HepG2 (cell line): ENCODE results near the gene SPHK1. TPM values are rescaled to one million over a fixed set of nuclear protein-coding genes. Genes with fewer than 3 reads are reported as not detected.

ENCODE experiments used
- ATAC-seq: fragments of 200-7000 bp; cut with Tn5 transposase; 3 replicates; pipeline ENCODE4 v1.9.1; 2020; ENCODE audit warnings: mild to moderate bottlenecking, moderate library complexity
- BruUV-seq: library from RNA; stranded (reverse); fragments of 400-500 nt; replicated peaks from 2 replicates; lab custom pipeline; 2021; lab: Mats Ljungman, UMichigan
- CTCF ChIA-PET: fragments of 300-600 bp; formaldehyde crosslinking; extraction: SDS; loops from one replicate; lab custom pipeline; 2021; ENCODE audit warnings: low total read pairs, inconsistent platforms, low intra/inter-chr PET ratio; lab: Yijun Ruan, JAX
- POLR2A ChIA-PET: fragments of 350-600 bp; sonication (Branson Sonifier 250); formaldehyde crosslinking; loops from one replicate; lab custom pipeline; 2020; ENCODE audit warnings: antibody characterized with exemption, inconsistent platforms; lab: Yijun Ruan, JAX
- DNase-seq: peaks from one replicate; pipeline ENCODE4 v3.0.0-alpha.2; 2015; ENCODE audit warnings: low spot score
- FAIRE-seq: peaks from 3 replicates; lab custom pipeline; 2011; peaks lifted over from hg19 to GRCh38; lab: Jason Lieb, UNC
- H2AFZ ChIP-seq: one replicate; pipeline ENCODE4 v1.6.1; 2011; ENCODE audit warnings: low read length, inconsistent platforms
- H3K27ac ChIP-seq: fragments of 300-600 bp; 3 replicates; pipeline ENCODE4 v1.8.0; 2011; ENCODE audit warnings: mixed run types, mild to moderate bottlenecking, mixed read lengths, low read length, inconsistent platforms; ENCODE audit not compliant: insufficient read depth; ENCODE audit errors: extremely low read length
- H3K27me3 ChIP-seq, 2 experiments: fragments of 200-600 bp in 1 of 2; 2 replicates in 1 of 2; 3 replicates in 1 of 2; pipeline versions ENCODE4 v1.6.0 to v1.8.0; 2011; ENCODE audit warnings: low read length in 2 of 2, mild to moderate bottlenecking in 2 of 2, moderate library complexity in 2 of 2, inconsistent platforms in 1 of 2; ENCODE audit not compliant: insufficient read depth in 2 of 2, control insufficient read depth in 1 of 2
- H3K36me3 ChIP-seq, 2 experiments: fragments of 200-600 bp in 1 of 2; replicated peaks in 1 of 2; 2 replicates in 1 of 2; 3 replicates in 1 of 2; pipeline versions ENCODE4 v1.5.1 to v1.8.0; 2011; ENCODE audit warnings: low read length in 2 of 2, inconsistent platforms in 1 of 2; ENCODE audit not compliant: insufficient read depth in 2 of 2, control insufficient read depth in 1 of 2
- H3K4me1 ChIP-seq: 2 replicates; pipeline ENCODE4 v1.5.1; 2012; ENCODE audit warnings: low read length, inconsistent platforms; ENCODE audit not compliant: insufficient read depth
- H3K4me2 ChIP-seq: 2 replicates; pipeline ENCODE4 v1.6.0; 2011; ENCODE audit warnings: low read depth, low read length, inconsistent platforms
- H3K4me3 ChIP-seq, 3 experiments: fragments of 200-600 bp in 1 of 3; sonication (generic), shearing (Covaris generic) in 1 of 3; replicated peaks in 1 of 3; 2 replicates each; pipeline ENCODE4 v1.5.1; 2011 to 2016; ENCODE audit warnings: low read length in 3 of 3, inconsistent platforms in 2 of 3, low read depth in 2 of 3, mild to moderate bottlenecking in 2 of 3, control low read depth in 1 of 3, mixed read lengths in 1 of 3; ENCODE audit not compliant: insufficient read depth in 1 of 3
- H3K79me2 ChIP-seq: one replicate; pipeline ENCODE4 v1.6.1; 2011; ENCODE audit warnings: low read length, inconsistent platforms; ENCODE audit not compliant: insufficient read depth
- H3K9ac ChIP-seq: 2 replicates; pipeline ENCODE4 v1.6.0; 2011; ENCODE audit warnings: mild to moderate bottlenecking, low read depth, low read length, inconsistent platforms; ENCODE audit not compliant: insufficient read depth
- H3K9me3 ChIP-seq: 2 replicates; pipeline ENCODE4 v1.5.1; 2012; ENCODE audit warnings: mild to moderate bottlenecking, low read length
- H4K20me1 ChIP-seq: 2 replicates; pipeline ENCODE4 v1.6.0; 2011; ENCODE audit warnings: inconsistent platforms, mild to moderate bottlenecking, low read length, moderate library complexity; ENCODE audit not compliant: insufficient read depth
- CHD2 ChIP-seq: IDR thresholded peaks from 2 replicates; pipeline ENCODE4 v1.6.1; 2011; ENCODE audit warnings: low read depth, low read length, improper control_type of control experiment
- FOSL1 ChIP-seq: sonication (generic); formaldehyde crosslinking; IDR thresholded peaks from 2 replicates; pipeline ENCODE4 v1.9.0; 2021; ENCODE audit warnings: missing genetic modification reagents, borderline replicate concordance
- FOXM1 ChIP-seq: sonication (generic); formaldehyde crosslinking; IDR thresholded peaks from 2 replicates; pipeline ENCODE4 v1.5.0; 2020; ENCODE audit warnings: missing genetic modification reagents
- GABPB1 ChIP-seq: IDR thresholded peaks from 2 replicates; pipeline ENCODE4 v1.6.1; 2016; ENCODE audit warnings: mild to moderate bottlenecking, missing genetic modification reagents, moderate library complexity, missing compliant biosample characterization
- HBP1 ChIP-seq: IDR thresholded peaks from 2 replicates; pipeline ENCODE4 v1.6.1; 2016; ENCODE audit warnings: low read depth, control low read depth
- KAT8 ChIP-seq: IDR thresholded peaks from 2 replicates; pipeline ENCODE4 v1.6.1; 2016; ENCODE audit warnings: missing genetic modification reagents, missing compliant biosample characterization
- PHF21A ChIP-seq: sonication (generic); formaldehyde crosslinking; IDR thresholded peaks from 2 replicates; pipeline ENCODE4 v1.5.0; 2020; ENCODE audit warnings: mild to moderate bottlenecking, missing genetic modification reagents
- THAP7 ChIP-seq: sonication (generic); formaldehyde crosslinking; IDR thresholded peaks from 2 replicates; pipeline ENCODE4 v1.8.1; 2023; ENCODE audit warnings: mild to moderate bottlenecking, missing genetic modification reagents
- THAP8 ChIP-seq: sonication (generic); formaldehyde crosslinking; IDR thresholded peaks from 2 replicates; pipeline ENCODE4 v1.5.1; 2020; ENCODE audit warnings: missing genetic modification reagents, mild to moderate bottlenecking, borderline replicate concordance
- ZFP91 ChIP-seq: sonication (generic); formaldehyde crosslinking; IDR thresholded peaks from 2 replicates; pipeline ENCODE4 v1.9.0; 2022; ENCODE audit warnings: missing genetic modification reagents, mild to moderate bottlenecking, borderline replicate concordance
- ZKSCAN1 ChIP-seq: fragments of 150-350 bp; IDR thresholded peaks from 2 replicates; pipeline ENCODE4 v1.6.1; 2014; ENCODE audit warnings: low read length
- ZNF121 ChIP-seq: sonication (generic); formaldehyde crosslinking; IDR thresholded peaks from 2 replicates; pipeline ENCODE4 v1.5.0; 2020; ENCODE audit warnings: mild to moderate bottlenecking, missing genetic modification reagents
- ZNF180 ChIP-seq: sonication (generic); formaldehyde crosslinking; IDR thresholded peaks from 2 replicates; pipeline ENCODE4 v1.4.0; 2020; ENCODE audit warnings: low read depth, missing genetic modification reagents, borderline replicate concordance
- ZNF205 ChIP-seq: IDR thresholded peaks from 2 replicates; pipeline ENCODE4 v1.6.1; 2018; ENCODE audit warnings: missing biosample characterization, missing genetic modification reagents
- ZNF782 ChIP-seq: sonication (generic); formaldehyde crosslinking; IDR thresholded peaks from 2 replicates; pipeline ENCODE4 v1.4.0; 2020; ENCODE audit warnings: missing genetic modification reagents, mild to moderate bottlenecking, borderline replicate concordance
- WGBS: methylation state at CpG from one replicate; pipeline ENCODE4 v1.1.6; 2017; ENCODE audit warnings: low lambda C conversion rate; 5-methylcytosine and 5-hydroxymethylcytosine counted together
- in situ Hi-C: cut with HindIII; loops from 2 replicates; pipeline ENCODE4 v1.10.0; 2017; ENCODE audit warnings: low pct_unique_long_range_greater_than_20kb; ENCODE audit not compliant: extremely low pct_ligation_motif_present
- intact Hi-C: fragments of 100-400 bp; cut with micrococcal nuclease; formaldehyde crosslinking; loops from one replicate; pipeline ENCODE4 v1.10.0; 2022; ENCODE audit not compliant: unreplicated experiment
- polyA plus RNA-seq, 8 experiments: library from polyadenylated mRNA; depleted of rRNA in 3 of 8; stranded (reverse) in 7 of 8; unstranded in 1 of 8; fragments of >200 nt; fragmentation: Illumina TruSeq in 4 of 8; extraction: Trizol in 4 of 8; gene quantifications; 2 replicates each; pipeline versions ENCODE4 v1.2.1 to v1.2.3, GENCODE V29; 2011 to 2016; ENCODE audit warnings: low read depth in 4 of 8, missing spikeins in 1 of 8, mixed read lengths in 1 of 8; ENCODE audit not compliant: insufficient read depth in 1 of 8
- total RNA-seq, 5 experiments: library from RNA; depleted of rRNA; stranded (reverse); fragments of >200 nt; fragmentation: Illumina TruSeq; extraction: Trizol; gene quantifications; 2 replicates each; pipeline ENCODE4 v1.2.3, GENCODE V29; 2016; ENCODE audit warnings: low read depth in 1 of 5
- TF ChIP-seq, protein P1 (sequence below): sonication (generic); IDR thresholded peaks from 2 replicates; pipeline ENCODE4 v1.6.1; 2016; ENCODE audit warnings: low read depth, borderline replicate concordance

The SPHK1 gene
- total and polyA plus RNA-seq, 2 of the 13 experiments (the other 11 are each of a cell fraction or from before 2014, with no cell fraction given) = 129 to 160 TPM

- peak; percentile 40; the same call in 1 of the 2 replicates for TF ChIP-seq ZNF782 (CRISPR knock-in tag)
Observed at GRCh38 chr17:76382351-76382802, 2.0 kb upstream of the SPHK1 start (continued).

GRCh38 chr17:76382803-76383545 is 1.4 kb upstream of the SPHK1 start:
- peaks cover 76% of the 10 kb centered on the region for H3K79me2 ChIP-seq
- DNase-seq (peak; percentile 89), FAIRE-seq (no peak), ATAC-seq (peak; percentile 44)
- POLR2A ChIA-PET = interaction anchor here (0.6 to 20.9 kb wide), 23 partner anchors 6 to 1114 kb away, joined by 3 to 1379 read pairs (median 5); partner anchors contain the start of genes PRPSAP1, QRICH2, RHBDF2 and UBALD2
- intact Hi-C loops = no loop called here
- no peaks in the 10 kb centered on the region for H3K9me3 ChIP-seq
- 2% methylated on average over 16 of the region's 80 CpGs for WGBS
- peak overlapping the region; percentile 99 for H3K4me2 ChIP-seq
- peak overlapping the region; percentile 100 for H3K27ac ChIP-seq
- in situ Hi-C loops = no loop called here
- TSS peak; percentile 28 for BruUV-seq
- H3K4me3 ChIP-seq = peak overlapping the region; percentile 72 to 90 (median 86)
- no peaks in the 10 kb centered on the region; a peak in 1 of 5 replicates for H3K27me3 ChIP-seq
- H3K9ac ChIP-seq = peak overlapping the region; percentile 99
- no peak overlapping the region for H2AFZ ChIP-seq
- H3K36me3 ChIP-seq = peaks cover 13 to 25% of the 10 kb centered on the region in 2 experiments; a peak in 4 of 5 replicates
- CTCF ChIA-PET = no interaction called here
- H3K4me1 ChIP-seq = peaks cover 66% of the 10 kb centered on the region
- peaks cover 22% of the 10 kb centered on the region; the same call in 1 of the 2 replicates for H4K20me1 ChIP-seq
- TF ChIP-seq ZNF205 (peak; percentile 61; the same call in 1 of the 2 replicates), ZNF121 (CRISPR knock-in tag) (peak; percentile 58; the same call in 1 of the 2 replicates), ZFP91 (CRISPR knock-in tag) (peak; percentile 77), PHF21A (CRISPR knock-in tag) (no peak), ZNF180 (CRISPR knock-in tag) (no peak), CHD2 (no peak), ZKSCAN1 (no peak), GABPB1 (peak; percentile 72; the same call in 1 of the 2 replicates), HBP1 (no peak), KAT8 (CRISPR knock-in tag) (peak; percentile 67; the same call in 1 of the 2 replicates), FOXM1 (CRISPR knock-in tag) (peak; percentile 26; the same call in 1 of the 2 replicates), FOSL1 (peak; percentile 87), THAP8 (no peak; the same call in 1 of the 2 replicates), THAP7 (CRISPR knock-in tag) (0 out of 2 replicates have a peak, but pooled peaks have one; percentile 85)
- TF ChIP-seq, protein P1, sequence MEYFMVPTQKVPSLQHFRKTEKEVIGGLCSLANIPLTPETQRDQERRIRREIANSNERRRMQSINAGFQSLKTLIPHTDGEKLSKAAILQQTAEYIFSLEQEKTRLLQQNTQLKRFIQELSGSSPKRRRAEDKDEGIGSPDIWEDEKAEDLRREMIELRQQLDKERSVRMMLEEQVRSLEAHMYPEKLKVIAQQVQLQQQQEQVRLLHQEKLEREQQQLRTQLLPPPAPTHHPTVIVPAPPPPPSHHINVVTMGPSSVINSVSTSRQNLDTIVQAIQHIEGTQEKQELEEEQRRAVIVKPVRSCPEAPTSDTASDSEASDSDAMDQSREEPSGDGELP = no peak
